A549 (cell line): ENCODE results near the gene XDH. TPM values are rescaled to one million over a fixed set of nuclear protein-coding genes. Genes with fewer than 3 reads are reported as not detected.

Experiments used
- ATAC-seq, 2 experiments: fragments of 200-7000 bp in 1 of 2; fragments of >200 bp in 1 of 2; cut with Nextera tagmentation in 1 of 2; cut with Tn5 transposase in 1 of 2; 3 replicates each; pipeline versions ENCODE4 v1.8.0 to v1.9.1; 2018 to 2020; ENCODE audit warnings: mild to moderate bottlenecking in 1 of 2, moderate library complexity in 1 of 2
- CTCF ChIA-PET: fragments of 300-600 bp; sonication (Branson Sonifier 250); formaldehyde crosslinking; extraction: SDS; loops from one replicate; lab custom pipeline; 2021; ENCODE audit warnings: antibody characterized with exemption, inconsistent platforms; lab: Yijun Ruan, JAX
- POLR2A ChIA-PET: fragments of 350-600 bp; formaldehyde crosslinking; extraction: SDS; loops from one replicate; lab custom pipeline; 2021; ENCODE audit warnings: antibody characterized with exemption, inconsistent platforms; lab: Yijun Ruan, JAX
- DNase-seq, 2 experiments: peaks; one replicate each; pipeline versions ENCODE4 v3.0.0 to v3.0.0-alpha.2; 2011 to 2016; ENCODE audit warnings: low read depth in 1 of 2, low spot score in 1 of 2
- FAIRE-seq: peaks from 2 replicates; lab custom pipeline; 2011; peaks lifted over from hg19 to GRCh38; lab: Jason Lieb, UNC
- H3K27ac ChIP-seq, 2 experiments: fragments of >200 bp; sonication (Bioruptor Twin); formaldehyde crosslinking; 3 replicates each; pipeline ENCODE4 v1.5.1; 2016 to 2017
- H3K4me1 ChIP-seq: fragments of >200 bp; sonication (Bioruptor Twin); formaldehyde crosslinking; 3 replicates; pipeline ENCODE4 v1.6.1; 2016
- H3K4me2 ChIP-seq: fragments of >200 bp; sonication (Bioruptor Twin); formaldehyde crosslinking; 3 replicates; pipeline ENCODE4 v1.6.1; 2016
- H3K4me3 ChIP-seq: fragments of >200 bp; sonication (Bioruptor Twin); formaldehyde crosslinking; 3 replicates; pipeline ENCODE4 v1.5.1; 2016
- H3K9me3 ChIP-seq: fragments of >200 bp; sonication (Bioruptor Twin); formaldehyde crosslinking; 3 replicates; pipeline ENCODE4 v1.6.1; 2016
- CHD4 ChIP-seq: fragments of 200-600 bp; sonication (generic); IDR thresholded peaks from 2 replicates; pipeline ENCODE4 v1.6.1; 2016; ENCODE audit warnings: antibody characterized with exemption, mild to moderate bottlenecking, borderline replicate concordance
- EHF ChIP-seq: fragments of 250-450 bp; sonication (Bioruptor Pico); IDR thresholded peaks from 2 replicates; pipeline ENCODE4 v1.5.0; 2020; ENCODE audit warnings: mild to moderate bottlenecking
- ESRRA ChIP-seq: fragments of 150-350 bp; IDR thresholded peaks from 2 replicates; pipeline ENCODE4 v1.6.1; 2014; ENCODE audit warnings: mild to moderate bottlenecking, low read length, borderline replicate concordance
- HDAC2 ChIP-seq: fragments of 200-600 bp; sonication (generic); IDR thresholded peaks from 2 replicates; pipeline ENCODE4 v1.6.1; 2016
- HOXB13 ChIP-seq: fragments of 250-450 bp; sonication (Bioruptor Pico); IDR thresholded peaks from 2 replicates; pipeline ENCODE4 v1.5.0; 2020; ENCODE audit warnings: low read depth, mild to moderate bottlenecking, moderate library complexity
- HOXB5 ChIP-seq: fragments of 250-450 bp; sonication (Bioruptor Pico); IDR thresholded peaks from 2 replicates; pipeline ENCODE4 v1.5.0; 2020; ENCODE audit warnings: mild to moderate bottlenecking, moderate library complexity
- KDM5A ChIP-seq: fragments of 200-600 bp; sonication (generic); IDR thresholded peaks from 2 replicates; pipeline ENCODE4 v1.6.1; 2016; ENCODE audit warnings: antibody characterized with exemption, mild to moderate bottlenecking
- MYC ChIP-seq: IDR thresholded peaks from 2 replicates; pipeline ENCODE4 v1.6.1; 2012; ENCODE audit warnings: mild to moderate bottlenecking, inconsistent platforms, low read length, improper control_type of control experiment, borderline replicate concordance
- POLR2AphosphoS2 ChIP-seq: conservative IDR thresholded peaks from 2 replicates; pipeline ENCODE4 v1.6.1; 2012; ENCODE audit warnings: low read length, improper control_type of control experiment, inconsistent platforms
- RARB ChIP-seq: fragments of 250-450 bp; sonication (Bioruptor Pico); IDR thresholded peaks from 2 replicates; pipeline ENCODE4 v1.8.0; 2021; ENCODE audit warnings: mild to moderate bottlenecking, moderate library complexity
- RCOR1 ChIP-seq: fragments of 150-350 bp; IDR thresholded peaks from 2 replicates; pipeline ENCODE4 v1.6.1; 2014; ENCODE audit warnings: antibody characterized with exemption, low read length, low read depth
- TFCP2L1 ChIP-seq: fragments of 250-450 bp; sonication (Bioruptor Pico); IDR thresholded peaks from 2 replicates; pipeline ENCODE4 v1.5.0; 2021; ENCODE audit warnings: mild to moderate bottlenecking
- TP53 ChIP-seq: fragments of 250-450 bp; sonication (Bioruptor Pico); IDR thresholded peaks from 2 replicates; pipeline ENCODE4 v1.5.0; 2021; ENCODE audit warnings: mild to moderate bottlenecking, moderate library complexity
- ZC3H11A ChIP-seq: fragments of 450-650 bp; IDR thresholded peaks from 2 replicates; pipeline ENCODE4 v1.6.1; 2014; ENCODE audit warnings: antibody characterized with exemption, mild to moderate bottlenecking
- ZNF302 ChIP-seq: fragments of 250-450 bp; sonication (Bioruptor Pico); IDR thresholded peaks from 2 replicates; pipeline ENCODE4 v1.9.0; 2021; ENCODE audit warnings: inconsistent platforms, mild to moderate bottlenecking, moderate library complexity
- WGBS: methylation state at CpG from one replicate; pipeline ENCODE4 v1.1.6; 2017; ENCODE audit errors: missing lambda C conversion rate; 5-methylcytosine and 5-hydroxymethylcytosine counted together
- polyA plus RNA-seq, 4 experiments: library from polyadenylated mRNA; depleted of rRNA in 3 of 4; stranded (reverse); fragments of >200 nt; fragmentation: RNase III in 1 of 4; extraction: RNeasy Plus Mini Kit Qiagen cat#74134 plus additional on column Dnase treatment in 1 of 4; gene quantifications; 2 replicates in 3 of 4; 3 replicates in 1 of 4; pipeline ENCODE4 v1.2.3, GENCODE V29; 2011 to 2017
- TF ChIP-seq, protein P1 (sequence below): fragments of >200 bp; sonication (Bioruptor Twin); formaldehyde crosslinking; IDR thresholded peaks from 3 replicates; pipeline ENCODE4 v1.6.1; 2016
- TF ChIP-seq, protein P2 (sequence below): fragments of >200 bp; sonication (Bioruptor Twin); formaldehyde crosslinking; IDR thresholded peaks from 3 replicates; pipeline ENCODE4 v1.5.1; 2016
- TF ChIP-seq, protein P3 (sequence below): IDR thresholded peaks from 2 replicates; pipeline ENCODE4 v1.6.1; 2012
- TF ChIP-seq, protein P4 (sequence below): fragments of 200-600 bp; sonication (generic); IDR thresholded peaks from 2 replicates; pipeline ENCODE4 v1.6.1; 2016; ENCODE audit warnings: antibody characterized with exemption, mild to moderate bottlenecking, moderate library complexity
- TF ChIP-seq, protein P5 (sequence below): fragments of 450-650 bp; IDR thresholded peaks from 2 replicates; pipeline ENCODE4 v1.6.1; 2014; ENCODE audit warnings: antibody characterized with exemption
- TF ChIP-seq, protein P6 (sequence below): fragments of >200 bp; sonication (Bioruptor Twin); formaldehyde crosslinking; IDR thresholded peaks from 2 replicates; pipeline ENCODE4 v1.6.1; 2016

XDH gene
- polyA plus RNA-seq, 2 of the 4 experiments (the other 2 are of a cell fraction) = 0.71 to 1.1 TPM

DNA sequence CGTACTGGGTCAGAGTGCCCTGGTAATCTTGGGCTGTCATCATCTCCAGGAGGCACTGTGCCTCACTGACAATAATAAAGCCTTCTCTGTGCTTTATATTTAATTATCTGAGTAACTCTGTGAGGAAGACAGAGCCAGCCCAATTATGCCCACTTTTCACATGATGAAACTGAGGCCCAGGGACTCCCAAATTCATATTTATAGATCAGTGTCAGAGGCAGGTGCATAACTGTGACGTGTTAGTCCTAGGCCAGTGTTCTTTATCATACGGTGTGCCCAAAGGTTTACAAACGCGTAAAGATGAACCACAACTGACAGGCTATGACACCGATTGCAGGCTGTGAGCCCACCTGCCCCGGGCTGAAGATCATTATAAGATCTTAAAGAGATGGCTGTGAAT is 65.4 kb downstream of the XDH start:
- no peak overlapping the region for H3K4me2 ChIP-seq
- ChIA-PET POLR2A (no interaction called here), CTCF (interaction anchor here (1.4 to 4.1 kb wide), 2 partner anchors 11 to 15 kb away, joined by 3 to 29 read pairs; no protein-coding TSS in a partner anchor)
- H3K4me3 ChIP-seq = no peak overlapping the region
- no peak for TF ChIP-seq RARB
- no peak for TF ChIP-seq KDM5A
- no peak for TF ChIP-seq ZC3H11A
- TF ChIP-seq, protein P1, sequence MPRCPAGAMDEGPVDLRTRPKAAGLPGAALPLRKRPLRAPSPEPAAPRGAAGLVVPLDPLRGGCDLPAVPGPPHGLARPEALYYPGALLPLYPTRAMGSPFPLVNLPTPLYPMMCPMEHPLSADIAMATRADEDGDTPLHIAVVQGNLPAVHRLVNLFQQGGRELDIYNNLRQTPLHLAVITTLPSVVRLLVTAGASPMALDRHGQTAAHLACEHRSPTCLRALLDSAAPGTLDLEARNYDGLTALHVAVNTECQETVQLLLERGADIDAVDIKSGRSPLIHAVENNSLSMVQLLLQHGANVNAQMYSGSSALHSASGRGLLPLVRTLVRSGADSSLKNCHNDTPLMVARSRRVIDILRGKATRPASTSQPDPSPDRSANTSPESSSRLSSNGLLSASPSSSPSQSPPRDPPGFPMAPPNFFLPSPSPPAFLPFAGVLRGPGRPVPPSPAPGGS = no peak
- TF ChIP-seq, protein P2, sequence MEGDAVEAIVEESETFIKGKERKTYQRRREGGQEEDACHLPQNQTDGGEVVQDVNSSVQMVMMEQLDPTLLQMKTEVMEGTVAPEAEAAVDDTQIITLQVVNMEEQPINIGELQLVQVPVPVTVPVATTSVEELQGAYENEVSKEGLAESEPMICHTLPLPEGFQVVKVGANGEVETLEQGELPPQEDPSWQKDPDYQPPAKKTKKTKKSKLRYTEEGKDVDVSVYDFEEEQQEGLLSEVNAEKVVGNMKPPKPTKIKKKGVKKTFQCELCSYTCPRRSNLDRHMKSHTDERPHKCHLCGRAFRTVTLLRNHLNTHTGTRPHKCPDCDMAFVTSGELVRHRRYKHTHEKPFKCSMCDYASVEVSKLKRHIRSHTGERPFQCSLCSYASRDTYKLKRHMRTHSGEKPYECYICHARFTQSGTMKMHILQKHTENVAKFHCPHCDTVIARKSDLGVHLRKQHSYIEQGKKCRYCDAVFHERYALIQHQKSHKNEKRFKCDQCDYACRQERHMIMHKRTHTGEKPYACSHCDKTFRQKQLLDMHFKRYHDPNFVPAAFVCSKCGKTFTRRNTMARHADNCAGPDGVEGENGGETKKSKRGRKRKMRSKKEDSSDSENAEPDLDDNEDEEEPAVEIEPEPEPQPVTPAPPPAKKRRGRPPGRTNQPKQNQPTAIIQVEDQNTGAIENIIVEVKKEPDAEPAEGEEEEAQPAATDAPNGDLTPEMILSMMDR = no peak
- TF ChIP-seq TP53 (CRISPR knock-in tag) = no peak
- TF ChIP-seq, protein P3, sequence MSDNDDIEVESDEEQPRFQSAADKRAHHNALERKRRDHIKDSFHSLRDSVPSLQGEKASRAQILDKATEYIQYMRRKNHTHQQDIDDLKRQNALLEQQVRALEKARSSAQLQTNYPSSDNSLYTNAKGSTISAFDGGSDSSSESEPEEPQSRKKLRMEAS = no peak
- no peak for TF ChIP-seq ZNF302 (CRISPR knock-in tag)
- TF ChIP-seq EHF (CRISPR knock-in tag) = no peak
- no peak for TF ChIP-seq HOXB5 (CRISPR knock-in tag)
- TF ChIP-seq ESRRA = no peak
- TF ChIP-seq TFCP2L1 = no peak
- TF ChIP-seq, all 56 proteins: peak for 0
- Histone ChIP-seq H3K4me1 (no peaks in the 10 kb centered on the region), H3K9me3 (no peaks in the 10 kb centered on the region), H3K27ac (no peak overlapping the region)
- FAIRE-seq (no peak), DNase-seq (no peak), ATAC-seq (no peak)
- 80% methylated on average over 7 of the region's 7 CpGs for WGBS

DNA sequence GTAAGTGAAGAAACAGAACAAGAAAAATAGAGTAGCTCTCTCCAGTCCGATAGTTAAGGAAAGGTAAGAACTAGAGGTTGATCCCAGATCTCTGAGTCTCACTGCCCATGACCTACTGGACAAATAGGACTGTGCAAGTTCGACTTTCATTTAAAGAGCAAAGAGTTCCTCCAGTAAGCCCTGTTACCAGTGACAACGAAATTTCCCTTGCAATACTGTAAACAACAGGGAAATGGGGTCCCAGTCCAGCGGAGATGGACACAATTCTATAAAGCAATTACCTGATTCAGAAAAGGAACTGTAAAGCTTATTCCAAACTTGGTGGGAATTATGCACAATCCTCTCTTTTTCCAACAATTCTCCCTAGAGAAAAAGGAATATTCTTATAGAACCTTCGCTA is 65.9 kb downstream of the XDH start:
- Histone ChIP-seq H3K4me1 (no peaks in the 10 kb centered on the region), H3K4me2 (no peak overlapping the region), H3K27ac (no peak overlapping the region), H3K9me3 (no peaks in the 10 kb centered on the region), H3K4me3 (no peak overlapping the region)
- ChIA-PET POLR2A (no interaction called here), CTCF (interaction anchor here (4.1 kb wide), 1 partner anchor 15 kb away, joined by 29 read pairs; no protein-coding TSS in a partner anchor)
- ATAC-seq (no peak), DNase-seq (no peak), FAIRE-seq (no peak)
- TF ChIP-seq TFCP2L1 (no peak), MYC (no peak), EHF (CRISPR knock-in tag) (no peak), ZC3H11A (no peak), CHD4 (no peak), HDAC2 (no peak), HOXB13 (CRISPR knock-in tag) (no peak), RCOR1 (no peak), POLR2AphosphoS2 (no peak)
- TF ChIP-seq, protein P4, sequence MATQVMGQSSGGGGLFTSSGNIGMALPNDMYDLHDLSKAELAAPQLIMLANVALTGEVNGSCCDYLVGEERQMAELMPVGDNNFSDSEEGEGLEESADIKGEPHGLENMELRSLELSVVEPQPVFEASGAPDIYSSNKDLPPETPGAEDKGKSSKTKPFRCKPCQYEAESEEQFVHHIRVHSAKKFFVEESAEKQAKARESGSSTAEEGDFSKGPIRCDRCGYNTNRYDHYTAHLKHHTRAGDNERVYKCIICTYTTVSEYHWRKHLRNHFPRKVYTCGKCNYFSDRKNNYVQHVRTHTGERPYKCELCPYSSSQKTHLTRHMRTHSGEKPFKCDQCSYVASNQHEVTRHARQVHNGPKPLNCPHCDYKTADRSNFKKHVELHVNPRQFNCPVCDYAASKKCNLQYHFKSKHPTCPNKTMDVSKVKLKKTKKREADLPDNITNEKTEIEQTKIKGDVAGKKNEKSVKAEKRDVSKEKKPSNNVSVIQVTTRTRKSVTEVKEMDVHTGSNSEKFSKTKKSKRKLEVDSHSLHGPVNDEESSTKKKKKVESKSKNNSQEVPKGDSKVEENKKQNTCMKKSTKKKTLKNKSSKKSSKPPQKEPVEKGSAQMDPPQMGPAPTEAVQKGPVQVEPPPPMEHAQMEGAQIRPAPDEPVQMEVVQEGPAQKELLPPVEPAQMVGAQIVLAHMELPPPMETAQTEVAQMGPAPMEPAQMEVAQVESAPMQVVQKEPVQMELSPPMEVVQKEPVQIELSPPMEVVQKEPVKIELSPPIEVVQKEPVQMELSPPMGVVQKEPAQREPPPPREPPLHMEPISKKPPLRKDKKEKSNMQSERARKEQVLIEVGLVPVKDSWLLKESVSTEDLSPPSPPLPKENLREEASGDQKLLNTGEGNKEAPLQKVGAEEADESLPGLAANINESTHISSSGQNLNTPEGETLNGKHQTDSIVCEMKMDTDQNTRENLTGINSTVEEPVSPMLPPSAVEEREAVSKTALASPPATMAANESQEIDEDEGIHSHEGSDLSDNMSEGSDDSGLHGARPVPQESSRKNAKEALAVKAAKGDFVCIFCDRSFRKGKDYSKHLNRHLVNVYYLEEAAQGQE = no peak
- TF ChIP-seq, protein P1 = no peak
- TF ChIP-seq, protein P5, sequence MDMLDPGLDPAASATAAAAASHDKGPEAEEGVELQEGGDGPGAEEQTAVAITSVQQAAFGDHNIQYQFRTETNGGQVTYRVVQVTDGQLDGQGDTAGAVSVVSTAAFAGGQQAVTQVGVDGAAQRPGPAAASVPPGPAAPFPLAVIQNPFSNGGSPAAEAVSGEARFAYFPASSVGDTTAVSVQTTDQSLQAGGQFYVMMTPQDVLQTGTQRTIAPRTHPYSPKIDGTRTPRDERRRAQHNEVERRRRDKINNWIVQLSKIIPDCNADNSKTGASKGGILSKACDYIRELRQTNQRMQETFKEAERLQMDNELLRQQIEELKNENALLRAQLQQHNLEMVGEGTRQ = no peak
- TF ChIP-seq, protein P6, sequence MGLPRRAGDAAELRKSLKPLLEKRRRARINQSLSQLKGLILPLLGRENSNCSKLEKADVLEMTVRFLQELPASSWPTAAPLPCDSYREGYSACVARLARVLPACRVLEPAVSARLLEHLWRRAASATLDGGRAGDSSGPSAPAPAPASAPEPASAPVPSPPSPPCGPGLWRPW = no peak
- 65% methylated on average over 5 of the region's 5 CpGs for WGBS
